ENCODE data around the gene PDE2A.
"Not testable (repeated sequence)": the region's sequence is repeated elsewhere in the genome, so short reads cannot be mapped to it uniquely, and the experiment has no call there.

PDE2A gene

DNA sequence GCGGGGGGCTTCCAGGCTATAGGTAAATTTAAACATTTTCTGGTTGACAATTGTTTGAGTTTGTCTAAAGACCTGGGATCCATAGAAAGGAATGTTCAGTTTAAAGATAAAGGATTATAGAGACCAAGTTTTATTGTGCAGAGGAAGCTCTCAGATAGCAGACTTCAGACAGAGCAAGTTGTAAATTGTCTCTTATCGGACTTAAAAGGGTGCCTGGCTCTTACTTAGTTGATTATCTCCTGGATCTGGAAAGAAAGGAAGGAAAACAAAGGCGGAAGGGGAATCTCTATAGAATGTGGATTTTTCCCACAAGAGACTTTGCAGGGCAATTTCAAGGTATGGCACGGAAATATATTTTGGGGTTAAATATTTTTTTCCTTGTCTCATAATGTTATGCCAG lies 101.7 kb downstream of the PDE2A start:
- not testable (repeated sequence) for H3K4me1 ChIP-seq (ENCODE audit: control insufficient read depth, low read depth, low read length); H3K9ac ChIP-seq (ENCODE audit: low read length); H3K27me3 ChIP-seq (ENCODE audit: control insufficient read depth, insufficient read depth, low read length); H3K27ac ChIP-seq (ENCODE audit: low read length); H3K36me3 ChIP-seq (ENCODE audit: control insufficient read depth, low read depth, low read length); H3K9me3 ChIP-seq (ENCODE audit: control insufficient read depth, low read depth, low read length); H3K4me3 ChIP-seq (ENCODE audit: low read length)

DNA sequence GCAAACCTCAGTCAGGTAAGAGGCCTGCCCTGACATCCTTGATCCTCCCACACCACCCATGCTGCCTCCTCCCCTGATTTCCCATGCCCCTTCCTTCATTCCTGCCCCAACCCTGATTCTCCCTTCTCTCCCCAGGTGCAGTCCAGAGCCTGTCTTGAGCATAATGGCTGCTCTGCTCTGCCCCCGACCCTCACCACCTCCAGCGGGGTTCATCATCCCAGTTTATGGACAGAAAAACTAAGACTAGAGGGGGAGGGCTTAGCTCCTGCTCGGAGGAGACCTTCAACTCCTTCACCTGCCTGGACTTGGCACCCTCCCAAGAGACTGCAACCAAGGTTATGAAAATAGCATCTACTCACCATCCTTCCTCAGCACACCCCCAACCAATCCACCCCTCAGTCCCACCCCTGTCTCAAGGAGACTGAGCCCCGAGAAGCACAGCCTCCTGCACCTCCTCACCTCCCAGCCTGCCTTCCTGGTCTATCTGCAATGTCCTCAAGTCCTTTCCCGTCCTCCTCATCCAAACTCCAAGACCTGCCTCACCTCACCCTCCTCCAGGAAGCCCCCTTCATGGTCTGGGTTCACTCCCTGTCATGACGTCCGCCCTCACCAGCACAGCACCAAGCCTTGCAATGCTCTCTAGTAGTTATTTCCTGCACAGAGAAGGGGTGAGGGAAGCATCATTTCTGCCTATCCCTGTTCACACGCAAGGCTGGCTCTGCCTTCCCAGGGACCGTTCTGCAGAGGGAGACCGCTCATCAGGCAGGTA lies 103.1 kb downstream of the PDE2A start:
- no peaks in the 10 kb centered on the region for H3K4me1 ChIP-seq (ENCODE audit: control insufficient read depth, low read depth, low read length)
- no peaks in the 10 kb centered on the region for H3K27me3 ChIP-seq (ENCODE audit: control insufficient read depth, insufficient read depth, low read length)
- no peak overlapping the region for H3K9ac ChIP-seq (ENCODE audit: low read length)
- H3K4me3 ChIP-seq (ENCODE audit: low read length) = no peak overlapping the region
- no peaks in the 10 kb centered on the region for H3K36me3 ChIP-seq (ENCODE audit: control insufficient read depth, low read depth, low read length)
- H3K9me3 ChIP-seq (ENCODE audit: control insufficient read depth, low read depth, low read length) = no peaks in the 10 kb centered on the region
- H3K27ac ChIP-seq (ENCODE audit: low read length) = no peak overlapping the region

GRCh38 chr11:72569966-72570892 lies 104.0 kb downstream of the PDE2A start:
- no peaks in the 10 kb centered on the region for H3K9me3 ChIP-seq (ENCODE audit: control insufficient read depth, low read depth, low read length)
- no peak overlapping the region for H3K27ac ChIP-seq (ENCODE audit: low read length)
- H3K4me1 ChIP-seq (ENCODE audit: control insufficient read depth, low read depth, low read length) = no peaks in the 10 kb centered on the region
- H3K36me3 ChIP-seq (ENCODE audit: control insufficient read depth, low read depth, low read length) = no peaks in the 10 kb centered on the region
- no peaks in the 10 kb centered on the region for H3K27me3 ChIP-seq (ENCODE audit: control insufficient read depth, insufficient read depth, low read length)
- no peak overlapping the region for H3K4me3 ChIP-seq (ENCODE audit: low read length)
- H3K9ac ChIP-seq (ENCODE audit: low read length) = no peak overlapping the region

- H3K4me3 ChIP-seq (ENCODE audit: low read length) = no peak overlapping the region
- no peaks in the 10 kb centered on the region for H3K4me1 ChIP-seq (ENCODE audit: control insufficient read depth, low read depth, low read length)
These were observed 105.4 kb downstream of the PDE2A start for GRCh38 chr11:72568861-72569260.

DNA sequence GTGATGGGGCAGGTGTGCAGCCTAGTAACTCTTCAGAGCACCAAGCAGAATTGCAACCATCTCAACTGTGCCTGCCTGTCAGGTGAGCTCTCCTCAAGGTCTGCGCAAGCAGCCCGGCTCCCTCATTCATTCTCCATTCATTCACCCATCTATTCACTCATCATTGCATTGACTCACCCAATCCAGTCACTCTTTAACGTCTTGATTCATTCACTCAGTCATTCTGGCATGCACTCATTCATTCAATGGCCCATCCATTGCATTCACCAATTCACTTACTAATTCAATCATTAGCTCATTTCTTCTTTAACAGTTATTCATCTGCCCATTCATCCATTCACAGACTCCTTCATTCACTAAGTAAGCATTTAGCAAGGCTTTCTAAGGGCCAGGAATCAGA lies 111.8 kb downstream of the PDE2A start:
- no peaks in the 10 kb centered on the region for H3K36me3 ChIP-seq (ENCODE audit: control insufficient read depth, low read depth, low read length)
- H3K27ac ChIP-seq (ENCODE audit: low read length) = no peak overlapping the region
- no peaks in the 10 kb centered on the region for H3K27me3 ChIP-seq (ENCODE audit: control insufficient read depth, insufficient read depth, low read length)
- H3K9ac ChIP-seq (ENCODE audit: low read length) = no peak overlapping the region
- no peak overlapping the region for H3K4me3 ChIP-seq (ENCODE audit: low read length)
- H3K4me1 ChIP-seq (ENCODE audit: control insufficient read depth, low read depth, low read length) = no peaks in the 10 kb centered on the region
- no peaks in the 10 kb centered on the region for H3K9me3 ChIP-seq (ENCODE audit: control insufficient read depth, low read depth, low read length)

More at GRCh38 chr11:72568861-72569260, 105.4 kb downstream of the PDE2A start:
- Histone ChIP-seq H3K36me3 (ENCODE audit: control insufficient read depth, low read depth, low read length) (no peaks in the 10 kb centered on the region), H3K27ac (ENCODE audit: low read length) (no peak overlapping the region), H3K9ac (ENCODE audit: low read length) (no peak overlapping the region), H3K9me3 (ENCODE audit: control insufficient read depth, low read depth, low read length) (no peaks in the 10 kb centered on the region), H3K27me3 (ENCODE audit: control insufficient read depth, insufficient read depth, low read length) (no peaks in the 10 kb centered on the region)

DNA sequence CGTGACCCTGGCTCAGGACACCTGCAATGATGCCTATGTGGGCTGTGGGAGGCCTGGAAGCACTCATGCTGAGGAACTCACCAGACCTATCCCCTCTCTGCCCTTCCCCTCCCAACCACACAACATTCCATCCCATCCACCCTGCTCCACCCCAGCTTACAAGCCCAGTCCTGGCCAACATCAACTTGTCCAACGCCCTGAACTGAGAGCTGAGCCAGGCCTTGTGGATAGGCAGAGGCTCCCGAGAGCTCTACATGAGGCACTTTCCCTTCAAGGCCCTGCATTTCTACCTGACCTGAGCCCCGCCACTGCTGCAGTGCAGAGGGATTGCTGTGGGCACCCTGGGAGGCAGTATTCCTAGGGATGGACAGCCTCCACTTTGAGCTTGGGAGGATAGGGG lies 112.4 kb downstream of the PDE2A start:
- Histone ChIP-seq H3K27me3 (ENCODE audit: control insufficient read depth, insufficient read depth, low read length) (no peaks in the 10 kb centered on the region), H3K27ac (ENCODE audit: low read length) (no peak overlapping the region), H3K4me1 (ENCODE audit: control insufficient read depth, low read depth, low read length) (no peaks in the 10 kb centered on the region), H3K9me3 (ENCODE audit: control insufficient read depth, low read depth, low read length) (no peaks in the 10 kb centered on the region), H3K9ac (ENCODE audit: low read length) (no peak overlapping the region), H3K36me3 (ENCODE audit: control insufficient read depth, low read depth, low read length) (no peaks in the 10 kb centered on the region), H3K4me3 (ENCODE audit: low read length) (no peak overlapping the region)

GRCh38 chr11:72560864-72561263 lies 113.4 kb downstream of the PDE2A start:
- not testable (repeated sequence) for H3K27me3 ChIP-seq (ENCODE audit: control insufficient read depth, insufficient read depth, low read length); H3K9me3 ChIP-seq (ENCODE audit: control insufficient read depth, low read depth, low read length); H3K4me1 ChIP-seq (ENCODE audit: control insufficient read depth, low read depth, low read length); H3K4me3 ChIP-seq (ENCODE audit: low read length); H3K27ac ChIP-seq (ENCODE audit: low read length); H3K9ac ChIP-seq (ENCODE audit: low read length); H3K36me3 ChIP-seq (ENCODE audit: control insufficient read depth, low read depth, low read length)

GRCh38 chr11:72556433-72556832 lies 117.8 kb downstream of the PDE2A start:
- no peak overlapping the region for H3K27ac ChIP-seq (ENCODE audit: low read length)
- H3K4me3 ChIP-seq (ENCODE audit: low read length) = no peak overlapping the region
- H3K4me1 ChIP-seq (ENCODE audit: control insufficient read depth, low read depth, low read length) = no peaks in the 10 kb centered on the region
- H3K27me3 ChIP-seq (ENCODE audit: control insufficient read depth, insufficient read depth, low read length) = no peaks in the 10 kb centered on the region
- H3K9ac ChIP-seq (ENCODE audit: low read length) = no peak overlapping the region
- H3K9me3 ChIP-seq (ENCODE audit: control insufficient read depth, low read depth, low read length) = no peaks in the 10 kb centered on the region
- H3K36me3 ChIP-seq (ENCODE audit: control insufficient read depth, low read depth, low read length) = no peaks in the 10 kb centered on the region

DNA sequence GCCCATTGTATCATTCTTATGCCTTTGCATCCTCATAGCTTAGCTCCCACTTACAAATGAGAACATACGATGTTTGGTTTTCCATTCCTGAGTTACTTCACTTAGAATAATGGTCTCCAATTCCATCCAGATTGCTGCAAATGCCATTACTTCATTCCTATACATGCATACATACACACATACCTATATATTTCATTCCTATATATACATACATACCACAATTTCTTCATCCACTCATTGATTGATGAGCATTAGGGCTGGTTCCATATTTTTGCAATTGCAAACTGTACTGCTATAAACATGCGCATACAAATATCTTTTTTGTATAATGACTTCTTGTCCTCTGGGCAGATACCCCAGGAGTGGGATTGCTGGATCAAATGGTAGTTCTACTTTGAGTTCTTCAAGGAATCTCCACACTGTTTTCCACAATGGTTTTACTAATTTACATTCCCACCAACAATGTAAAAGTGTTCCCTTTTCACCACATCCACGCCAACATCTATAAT lies 119.2 kb downstream of the PDE2A start:
- H3K27me3 ChIP-seq (ENCODE audit: control insufficient read depth, insufficient read depth, low read length); H3K9me3 ChIP-seq (ENCODE audit: control insufficient read depth, low read depth, low read length); H3K4me1 ChIP-seq (ENCODE audit: control insufficient read depth, low read depth, low read length); H3K27ac ChIP-seq (ENCODE audit: low read length); H3K36me3 ChIP-seq (ENCODE audit: control insufficient read depth, low read depth, low read length); H3K9ac ChIP-seq (ENCODE audit: low read length); H3K4me3 ChIP-seq (ENCODE audit: low read length): not testable (repeated sequence)

GRCh38 chr11:72553706-72554105 lies 120.5 kb downstream of the PDE2A start:
- no peaks in the 10 kb centered on the region for H3K27me3 ChIP-seq (ENCODE audit: control insufficient read depth, insufficient read depth, low read length)
- no peak overlapping the region for H3K9ac ChIP-seq (ENCODE audit: low read length)
- no peak overlapping the region for H3K27ac ChIP-seq (ENCODE audit: low read length)
- no peaks in the 10 kb centered on the region for H3K36me3 ChIP-seq (ENCODE audit: control insufficient read depth, low read depth, low read length)
- no peak overlapping the region for H3K4me3 ChIP-seq (ENCODE audit: low read length)
- H3K9me3 ChIP-seq (ENCODE audit: control insufficient read depth, low read depth, low read length) = no peaks in the 10 kb centered on the region
- no peaks in the 10 kb centered on the region for H3K4me1 ChIP-seq (ENCODE audit: control insufficient read depth, low read depth, low read length)

DNA sequence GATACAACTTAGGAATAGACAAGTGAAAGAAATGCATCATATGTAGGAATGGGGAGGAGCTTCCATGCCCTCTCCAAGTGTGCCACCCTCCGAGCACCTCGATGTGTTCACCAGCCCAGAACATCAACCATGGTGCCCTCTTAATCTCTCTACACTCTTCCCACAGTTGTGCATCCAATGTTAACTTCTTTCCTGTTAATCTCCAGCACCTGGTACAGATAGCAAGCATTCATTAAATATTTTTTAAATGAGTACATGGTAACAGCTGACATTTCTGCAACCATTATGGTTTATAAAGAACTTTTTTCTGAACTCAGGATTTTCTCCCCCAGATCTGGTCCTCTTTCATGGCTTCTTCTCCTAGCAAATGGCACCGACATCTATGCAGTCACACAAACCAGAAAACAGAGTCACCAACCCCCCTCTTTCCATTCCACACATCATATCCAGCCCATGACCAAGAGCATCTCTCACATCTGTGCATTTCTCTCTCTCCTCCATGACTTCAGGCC lies 121.8 kb downstream of the PDE2A start:
- Histone ChIP-seq H3K27me3 (ENCODE audit: control insufficient read depth, insufficient read depth, low read length) (no peaks in the 10 kb centered on the region), H3K9me3 (ENCODE audit: control insufficient read depth, low read depth, low read length) (no peaks in the 10 kb centered on the region), H3K36me3 (ENCODE audit: control insufficient read depth, low read depth, low read length) (no peaks in the 10 kb centered on the region), H3K9ac (ENCODE audit: low read length) (no peak overlapping the region), H3K4me3 (ENCODE audit: low read length) (no peak overlapping the region), H3K4me1 (ENCODE audit: control insufficient read depth, low read depth, low read length) (no peaks in the 10 kb centered on the region), H3K27ac (ENCODE audit: low read length) (no peak overlapping the region)
